ENCODE data around the gene NEURL2.

Gene NEURL2

DNA sequence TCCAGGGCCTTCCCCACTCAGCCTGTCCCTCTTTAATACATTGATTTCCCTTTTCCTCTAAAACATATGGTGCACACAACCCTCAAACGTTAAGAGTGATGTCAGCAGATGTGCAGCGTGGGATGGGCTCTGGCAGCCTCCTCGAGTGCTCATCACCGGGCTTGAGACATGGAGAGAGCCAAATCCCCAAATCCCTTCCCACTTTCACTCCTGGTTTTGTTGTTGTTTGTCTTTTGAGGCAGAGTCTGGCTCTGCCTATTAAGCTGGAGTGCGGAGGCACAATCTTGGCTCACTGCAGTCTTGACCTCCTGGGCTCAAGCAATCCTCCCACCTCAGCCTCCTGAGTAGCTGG, 26.8 kb upstream of the NEURL2 start:
- TF ChIP-seq CTCF (IDR thresholded peaks at IDR 0.05; ENCODE audit: borderline replicate concordance, extremely low read depth, low read length, poor library complexity, severe bottlenecking) (no peak), EZH2 (IDR thresholded peaks at IDR 0.05; ENCODE audit: borderline replicate concordance, low read depth, low read length, severe bottlenecking) (no peak)
- Histone ChIP-seq H3K4me3 (ENCODE audit: low read depth in 1 of 2, low read length in 2 of 2) (no peak overlapping the region), H3K9ac (ENCODE audit: low read depth, low read length) (no peak overlapping the region), H3K4me1 (ENCODE audit: insufficient read depth, low read length) (no peaks in the 10 kb centered on the region), H3K36me3 (ENCODE audit: insufficient read depth, low read length) (no peaks in the 10 kb centered on the region), H3K27ac (ENCODE audit: low read length) (no peak overlapping the region), H3K27me3 (ENCODE audit: insufficient read depth, low read length, poor library complexity) (peaks cover 11% of the 10 kb centered on the region), H3K79me2 (ENCODE audit: insufficient read depth, low read length) (no peaks in the 10 kb centered on the region), H4K20me1 (ENCODE audit: insufficient read depth, low read length) (no peaks in the 10 kb centered on the region), H3K9me3 (ENCODE audit: insufficient read depth, low read length, severe bottlenecking) (no peaks in the 10 kb centered on the region), H2AFZ (ENCODE audit: low read depth, low read length) (no peak overlapping the region), H3K4me2 (ENCODE audit: insufficient read depth, low read length) (no peak overlapping the region)
- DNase-seq (no peak), ATAC-seq (ENCODE audit: insufficient read depth, low read depth) (no peak)

DNA sequence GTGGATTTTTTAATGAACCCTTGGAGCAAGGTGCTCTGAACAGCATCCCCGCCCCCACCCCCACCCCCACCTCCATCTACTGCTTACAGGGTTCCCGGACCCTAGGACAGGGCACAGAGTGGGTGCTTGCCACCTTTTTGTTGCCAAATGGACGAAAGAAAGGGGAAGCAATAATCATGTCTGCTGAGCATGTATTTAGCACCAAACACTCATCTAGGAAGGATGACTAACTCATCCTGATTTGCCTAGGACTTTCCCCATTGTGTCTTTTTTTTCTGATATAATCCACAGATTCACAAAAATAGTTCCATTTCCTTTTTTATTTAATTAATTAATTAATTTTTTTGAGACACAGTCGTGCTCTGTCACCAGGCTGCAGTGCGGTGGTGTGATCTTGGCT, 22.1 kb upstream of the NEURL2 start:
- Histone ChIP-seq H3K9me3 (ENCODE audit: insufficient read depth, low read length, severe bottlenecking) (no peaks in the 10 kb centered on the region), H3K4me2 (ENCODE audit: insufficient read depth, low read length) (no peak overlapping the region), H3K4me3 (ENCODE audit: low read depth in 1 of 2, low read length in 2 of 2) (no peak overlapping the region), H3K9ac (ENCODE audit: low read depth, low read length) (no peak overlapping the region), H3K27me3 (ENCODE audit: insufficient read depth, low read length, poor library complexity) (peaks cover 4% of the 10 kb centered on the region), H2AFZ (ENCODE audit: low read depth, low read length) (no peak overlapping the region), H3K4me1 (ENCODE audit: insufficient read depth, low read length) (no peaks in the 10 kb centered on the region), H3K79me2 (ENCODE audit: insufficient read depth, low read length) (no peaks in the 10 kb centered on the region), H3K36me3 (ENCODE audit: insufficient read depth, low read length) (no peaks in the 10 kb centered on the region), H4K20me1 (ENCODE audit: insufficient read depth, low read length) (no peaks in the 10 kb centered on the region), H3K27ac (ENCODE audit: low read length) (no peak overlapping the region)
- ATAC-seq (ENCODE audit: insufficient read depth, low read depth): no peak
- DNase-seq: no peak
- TF ChIP-seq EZH2 (IDR thresholded peaks at IDR 0.05; ENCODE audit: borderline replicate concordance, low read depth, low read length, severe bottlenecking) (no peak), CTCF (IDR thresholded peaks at IDR 0.05; ENCODE audit: borderline replicate concordance, extremely low read depth, low read length, poor library complexity, severe bottlenecking) (no peak)

GRCh38 chr20:45912344-45912682, 21.3 kb upstream of the NEURL2 start:
- H3K36me3 ChIP-seq (ENCODE audit: insufficient read depth, low read length): no peaks in the 10 kb centered on the region
- no peaks in the 10 kb centered on the region for H3K79me2 ChIP-seq (ENCODE audit: insufficient read depth, low read length)
- no peak for DNase-seq
- no peak overlapping the region for H3K4me2 ChIP-seq (ENCODE audit: insufficient read depth, low read length)
- H3K9ac ChIP-seq (ENCODE audit: low read depth, low read length): no peak overlapping the region
- TF ChIP-seq EZH2 (IDR thresholded peaks at IDR 0.05; ENCODE audit: borderline replicate concordance, low read depth, low read length, severe bottlenecking): no peak
- TF ChIP-seq CTCF (IDR thresholded peaks at IDR 0.05; ENCODE audit: borderline replicate concordance, extremely low read depth, low read length, poor library complexity, severe bottlenecking): no peak
- H3K9me3 ChIP-seq (ENCODE audit: insufficient read depth, low read length, severe bottlenecking): no peaks in the 10 kb centered on the region
- ATAC-seq (ENCODE audit: insufficient read depth, low read depth): no peak
- H3K27me3 ChIP-seq (ENCODE audit: insufficient read depth, low read length, poor library complexity): peaks cover 4% of the 10 kb centered on the region
- no peaks in the 10 kb centered on the region for H4K20me1 ChIP-seq (ENCODE audit: insufficient read depth, low read length)
- H2AFZ ChIP-seq (ENCODE audit: low read depth, low read length): no peak overlapping the region
- no peak overlapping the region for H3K4me3 ChIP-seq (ENCODE audit: low read depth in 1 of 2, low read length in 2 of 2)
- H3K27ac ChIP-seq (ENCODE audit: low read length): no peak overlapping the region
- no peaks in the 10 kb centered on the region for H3K4me1 ChIP-seq (ENCODE audit: insufficient read depth, low read length)

Data from DND-41 (cell line).